ENCODE results near the gene NCBP2. TPM values are rescaled to one million over a fixed set of nuclear protein-coding genes. Genes with fewer than 3 reads are reported as not detected.

The NCBP2 gene
- total RNA-seq, 1 experiment from 2014 or later: 120 TPM

DNA sequence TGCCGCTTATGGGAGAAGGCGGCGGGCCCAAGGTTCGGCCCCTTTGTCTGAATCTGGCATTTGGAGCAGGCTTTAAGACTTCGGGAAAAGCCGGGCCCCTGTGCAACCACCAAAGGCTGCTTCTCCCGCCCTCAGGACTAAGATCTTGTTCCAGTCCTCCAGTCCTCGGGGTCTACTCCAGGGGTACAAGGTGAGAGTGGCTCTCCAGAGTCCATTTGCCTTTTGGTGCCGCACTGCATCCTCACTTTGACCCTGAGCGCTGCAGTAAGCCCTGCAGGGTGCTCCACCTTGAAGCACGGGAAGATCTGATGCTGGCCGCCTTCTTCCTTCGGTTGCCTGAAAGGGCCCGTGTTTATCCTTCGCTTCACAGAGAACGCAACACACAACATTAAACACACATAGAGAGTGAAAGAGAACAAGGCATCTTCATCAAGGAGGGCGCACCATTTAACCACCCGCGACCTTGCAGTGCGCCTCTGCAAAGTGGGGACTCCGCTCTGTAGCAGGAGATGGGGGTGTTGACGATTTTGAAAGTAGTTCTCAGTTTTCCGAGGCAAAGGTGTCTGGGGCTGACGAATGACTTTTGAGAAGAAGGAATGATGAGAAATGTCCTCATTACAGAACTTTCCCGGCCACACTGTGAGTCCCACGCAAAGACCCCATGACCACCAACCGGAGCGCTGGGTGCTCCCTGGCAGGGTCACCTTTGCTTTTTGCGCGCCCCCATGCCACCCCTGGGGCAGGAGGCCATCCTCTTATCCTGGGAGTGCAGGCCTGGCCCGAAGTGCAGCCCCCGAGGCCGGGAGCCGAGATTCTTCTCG is 25.3 kb upstream of the NCBP2 start:
- H2AK5ac ChIP-seq (ENCODE audit: insufficient read length, low read length): no peak overlapping the region
- H2BK12ac ChIP-seq (ENCODE audit: insufficient read length, low read depth, low read length): no peak overlapping the region
- H3K27ac ChIP-seq (ENCODE audit: insufficient read length, low read depth, low read length): no peak overlapping the region
- peaks cover 3 to 13% of the 10 kb centered on the region in 2 experiments; a peak in 3 of 4 replicates for H3K4me1 Mint-ChIP-seq
- H2BK5ac ChIP-seq (ENCODE audit: insufficient read length, low read length): no peak overlapping the region
- no peaks in the 10 kb centered on the region for H3K79me2 ChIP-seq (ENCODE audit: insufficient read depth, low read length)
- H3K56ac ChIP-seq (ENCODE audit: insufficient read length, low read depth, low read length): no peak overlapping the region
- H3K4me1 ChIP-seq (ENCODE audit: insufficient read depth, low read length): no peaks in the 10 kb centered on the region
- H2BK120ac ChIP-seq (ENCODE audit: low read depth, low read length, poor library complexity, severe bottlenecking): no peak overlapping the region
- H4K5ac ChIP-seq (ENCODE audit: insufficient read length, low read depth, low read length): no peak overlapping the region
- peaks cover 41% of the 10 kb centered on the region for H3K27me3 ChIP-seq (ENCODE audit: insufficient read depth, low read length)
- H3K36me3 Mint-ChIP-seq (ENCODE audit: insufficient read depth in 1 of 3, low read depth in 3 of 3): peaks cover 0 to 8% (median 4%) of the 10 kb centered on the region in 3 experiments; a peak in 2 of 7 replicates
- no peak overlapping the region for H3K14ac ChIP-seq (ENCODE audit: insufficient read depth, low read length)
- no peak overlapping the region for H3K18ac ChIP-seq (ENCODE audit: insufficient read length, low read depth, low read length)
- WGBS (ENCODE audit: extremely low coverage, insufficient read length, low lambda C conversion rate): no CpG with 5 or more reads among the region's 35 CpGs
- peaks cover 73% of the 10 kb centered on the region for H3K27me3 Mint-ChIP-seq (ENCODE audit: low read depth)
- TF ChIP-seq, protein P1, sequence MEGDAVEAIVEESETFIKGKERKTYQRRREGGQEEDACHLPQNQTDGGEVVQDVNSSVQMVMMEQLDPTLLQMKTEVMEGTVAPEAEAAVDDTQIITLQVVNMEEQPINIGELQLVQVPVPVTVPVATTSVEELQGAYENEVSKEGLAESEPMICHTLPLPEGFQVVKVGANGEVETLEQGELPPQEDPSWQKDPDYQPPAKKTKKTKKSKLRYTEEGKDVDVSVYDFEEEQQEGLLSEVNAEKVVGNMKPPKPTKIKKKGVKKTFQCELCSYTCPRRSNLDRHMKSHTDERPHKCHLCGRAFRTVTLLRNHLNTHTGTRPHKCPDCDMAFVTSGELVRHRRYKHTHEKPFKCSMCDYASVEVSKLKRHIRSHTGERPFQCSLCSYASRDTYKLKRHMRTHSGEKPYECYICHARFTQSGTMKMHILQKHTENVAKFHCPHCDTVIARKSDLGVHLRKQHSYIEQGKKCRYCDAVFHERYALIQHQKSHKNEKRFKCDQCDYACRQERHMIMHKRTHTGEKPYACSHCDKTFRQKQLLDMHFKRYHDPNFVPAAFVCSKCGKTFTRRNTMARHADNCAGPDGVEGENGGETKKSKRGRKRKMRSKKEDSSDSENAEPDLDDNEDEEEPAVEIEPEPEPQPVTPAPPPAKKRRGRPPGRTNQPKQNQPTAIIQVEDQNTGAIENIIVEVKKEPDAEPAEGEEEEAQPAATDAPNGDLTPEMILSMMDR (conservative IDR thresholded peaks at IDR 0.05): no peak
- DNase-seq: no peak
- no peak overlapping the region for H2AFZ ChIP-seq (ENCODE audit: low read length)
- no peaks in the 10 kb centered on the region for H3K79me1 ChIP-seq (ENCODE audit: insufficient read depth, low read depth, low read length, poor library complexity, severe bottlenecking)
- no peak overlapping the region for H4K91ac ChIP-seq (ENCODE audit: insufficient read length, low read depth, low read length)
- peak overlapping the region; percentile 7 for H3K4me2 ChIP-seq (ENCODE audit: insufficient read depth, insufficient read length, low read length)
- H3K4me3 Mint-ChIP-seq: peak overlapping the region; percentile 30 to 80
- no peak overlapping the region for H2BK20ac ChIP-seq (ENCODE audit: low read depth, low read length, poor library complexity, severe bottlenecking)
- no peak overlapping the region for H3K23ac ChIP-seq (ENCODE audit: insufficient read length, low read depth, low read length)
- H4K8ac ChIP-seq (replicated peaks; ENCODE audit: insufficient read length, low read depth, low read length): no peak overlapping the region
- no peaks in the 10 kb centered on the region for H4K20me1 ChIP-seq (ENCODE audit: control insufficient read depth, insufficient read depth, insufficient read length)
- no peak overlapping the region for H3K4ac ChIP-seq (ENCODE audit: low read depth, low read length)
- H3K9ac ChIP-seq (ENCODE audit: extremely low read depth, insufficient read length, low read length): no peak overlapping the region
- no peak overlapping the region for H3T11ph ChIP-seq (ENCODE audit: low read length)
- H3K9me3 Mint-ChIP-seq: peaks cover 11 to 14% of the 10 kb centered on the region in 2 experiments
- H3K9me3 ChIP-seq (ENCODE audit: control insufficient read depth, low read depth, low read length): peaks cover 3% of the 10 kb centered on the region
- no peak overlapping the region for H2BK15ac ChIP-seq (ENCODE audit: low read depth, low read length)
- no peaks in the 10 kb centered on the region for H3K23me2 ChIP-seq (ENCODE audit: insufficient read length, low read depth, low read length, poor library complexity, severe bottlenecking)
- no peak overlapping the region for H3K27ac Mint-ChIP-seq
